NCI-H2171 treated with DMSO at 0.1 percent for 48 hours (cell line): ENCODE results near the gene CLCN3.
"Not testable (repeated sequence)": the region's sequence is repeated elsewhere in the genome, so short reads cannot be mapped to it uniquely, and the experiment has no call there.

Experiments
- DNase-seq: peaks from one replicate; lab custom pipeline; 2025; lab: John Stamatoyannopoulos, UW

The CLCN3 gene

DNA sequence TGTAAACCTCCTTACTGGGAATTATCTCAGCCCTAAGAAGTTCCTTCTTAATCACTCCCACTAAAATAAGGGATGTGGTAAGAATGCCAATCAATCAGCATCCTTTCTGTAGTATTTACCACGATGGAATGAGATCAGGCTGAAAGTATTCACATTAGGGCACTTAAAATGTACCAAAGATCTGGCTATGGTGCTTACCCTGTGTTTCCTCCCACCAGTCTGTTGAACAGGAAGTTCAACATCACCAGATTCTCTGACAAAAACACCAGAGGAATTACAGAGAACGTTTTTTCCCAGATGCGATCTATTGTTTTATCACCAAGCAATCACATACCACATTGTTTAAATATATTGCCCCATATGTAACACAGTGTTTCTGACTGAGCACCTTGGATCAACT, 2.1 kb upstream of the CLCN3 start:
- DNase-seq, result no peak

DNA sequence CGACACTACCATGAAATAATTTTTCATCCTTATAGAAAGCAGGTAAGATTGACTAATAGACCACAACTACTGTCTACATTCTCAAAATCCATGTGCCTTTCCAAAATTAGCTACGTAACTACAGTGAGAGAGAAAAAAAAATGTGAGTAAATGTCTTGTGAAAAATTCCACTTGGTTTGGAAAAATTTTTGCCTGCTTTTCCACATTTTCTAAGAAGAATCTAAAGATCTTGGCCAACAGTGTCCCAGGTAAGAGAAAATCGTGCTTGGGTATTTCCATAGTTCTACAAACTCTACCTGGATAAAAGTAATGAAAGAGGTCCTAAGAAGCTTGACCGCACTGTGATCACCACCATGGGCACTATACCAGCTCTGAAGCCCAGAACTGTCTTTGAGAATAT, 1.4 kb upstream of the CLCN3 start:
- DNase-seq, result no peak

DNA sequence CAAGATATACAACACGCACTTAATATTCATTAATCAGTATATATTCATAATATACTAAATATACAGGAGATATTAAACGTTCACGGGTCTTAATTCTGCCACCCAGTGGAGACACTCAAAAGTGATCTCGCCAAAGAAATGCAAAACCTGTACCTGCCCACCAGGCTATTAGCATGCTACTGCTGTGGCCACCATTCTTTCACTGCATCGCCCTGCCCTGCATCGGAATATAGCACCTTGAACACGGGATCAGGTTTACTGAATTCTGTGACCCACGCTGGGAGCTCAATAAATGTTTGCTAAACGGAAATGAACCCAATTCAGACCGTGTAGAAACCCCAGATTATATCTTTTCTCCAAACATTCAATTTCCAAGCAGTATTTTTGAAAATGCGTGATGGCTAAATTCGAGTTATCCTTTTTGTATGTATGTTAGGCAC, 840 bp upstream of the CLCN3 start:
- peak; percentile 38 for DNase-seq

DNA sequence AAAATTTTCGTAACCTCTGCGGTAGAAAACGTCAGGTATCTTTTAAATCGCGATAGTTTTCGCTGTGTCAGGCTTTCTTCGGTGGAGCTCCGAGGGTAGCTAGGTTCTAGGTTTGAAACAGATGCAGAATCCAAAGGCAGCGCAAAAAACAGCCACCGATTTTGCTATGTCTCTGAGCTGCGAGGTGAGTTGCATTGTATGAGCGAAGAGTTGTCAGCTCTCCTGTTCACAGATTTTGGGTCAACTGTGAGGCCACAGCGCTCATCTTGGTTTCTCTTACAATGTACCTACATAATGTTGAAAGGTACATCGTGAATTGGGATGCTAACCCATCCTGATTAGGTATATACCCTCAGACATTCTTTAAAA, 486 bp downstream of the CLCN3 start:
- no peak for DNase-seq

DNA sequence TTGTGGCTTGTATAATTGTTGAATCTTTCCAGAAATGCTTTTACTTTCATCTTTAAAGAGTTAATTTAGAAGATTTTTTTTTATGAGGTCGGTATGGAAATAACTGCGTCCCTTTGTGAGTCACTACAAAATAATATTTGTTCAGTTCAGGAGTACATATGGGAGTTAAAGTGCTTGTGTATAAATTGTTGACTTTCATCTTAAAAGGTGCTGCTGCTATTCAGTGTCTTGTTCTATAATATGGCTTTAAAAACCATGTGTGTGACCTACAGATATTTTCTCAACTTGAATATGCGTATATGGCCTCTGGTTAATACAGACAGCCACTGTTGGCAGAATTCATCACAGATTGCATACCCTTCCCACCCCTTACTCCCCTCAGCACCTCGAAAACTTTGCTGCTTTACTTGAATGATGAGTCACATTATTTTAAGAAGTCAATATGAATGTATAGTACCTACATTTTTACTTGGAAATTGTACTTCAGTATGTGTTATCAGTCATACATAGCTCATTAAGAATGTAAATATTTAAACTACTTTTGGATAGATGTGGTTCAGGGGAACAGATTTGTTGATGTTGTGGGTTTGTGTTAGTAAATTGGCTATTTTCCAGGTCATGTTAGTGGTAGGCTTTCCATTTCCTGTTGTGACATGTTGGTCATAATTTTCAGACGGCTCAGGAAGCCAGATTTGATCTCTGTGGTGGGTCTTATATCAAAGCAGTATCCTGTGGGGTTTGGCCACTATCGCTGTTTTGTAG, 1.5 kb downstream of the CLCN3 start:
- peak; percentile 21 for DNase-seq

DNA sequence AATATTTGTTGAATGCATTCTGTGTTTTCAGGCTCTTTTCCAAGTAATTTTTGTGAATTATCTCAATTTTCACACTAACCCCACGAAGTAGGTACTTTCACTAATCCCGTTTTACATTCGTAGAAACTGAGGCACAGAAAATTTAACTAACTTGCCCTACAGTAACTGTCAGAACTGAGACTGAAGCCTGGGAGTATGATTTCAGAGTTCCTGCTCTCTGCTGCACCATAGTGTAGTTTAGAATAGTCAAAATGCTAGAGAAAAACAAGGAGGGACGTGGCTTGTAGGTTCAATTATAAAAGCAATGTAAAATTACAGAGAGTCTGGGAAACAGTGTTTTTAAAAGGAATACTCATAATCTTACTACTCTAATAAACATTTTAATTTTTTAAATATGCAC, 2.2 kb downstream of the CLCN3 start:
- no peak for DNase-seq

DNA sequence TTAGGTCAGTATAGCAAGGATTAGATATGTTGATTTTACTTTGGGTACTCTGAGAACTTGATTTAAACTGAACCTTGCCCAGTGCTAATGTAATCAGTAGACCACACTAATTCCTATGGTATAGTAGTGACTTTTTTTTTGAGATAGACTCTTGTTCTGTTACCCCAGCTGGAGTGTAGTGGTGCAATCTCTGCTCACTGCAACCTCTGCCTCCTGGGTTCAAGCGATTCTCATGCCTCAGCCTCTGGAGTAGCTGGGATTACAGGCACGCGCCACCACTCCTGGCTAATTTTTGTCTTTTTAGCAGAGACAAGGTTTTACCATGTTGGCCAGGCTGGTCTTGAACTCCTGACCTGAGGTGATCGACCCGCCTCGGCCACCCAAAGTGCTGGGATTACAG, 3.6 kb downstream of the CLCN3 start:
- not testable (repeated sequence) for DNase-seq

DNA sequence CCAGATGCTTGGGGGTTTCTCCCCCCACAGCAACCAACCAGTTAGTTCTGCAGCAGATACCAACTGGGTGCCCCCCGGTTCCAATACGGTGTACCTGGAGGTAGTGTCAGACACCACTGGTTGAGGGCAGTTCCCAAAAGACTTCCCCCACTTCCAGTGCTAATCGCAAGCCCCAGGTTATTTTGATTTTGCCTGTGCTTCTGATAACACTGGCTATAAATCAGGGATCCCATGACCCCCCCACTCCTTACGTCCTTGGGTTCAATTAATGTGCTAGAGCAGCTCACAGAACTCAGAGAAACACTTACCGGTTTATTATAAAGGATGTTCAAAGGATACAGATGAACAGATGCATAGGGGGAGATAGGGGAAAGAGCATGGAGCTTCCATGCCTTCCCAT, 5.5 kb downstream of the CLCN3 start:
- no peak for DNase-seq

DNA sequence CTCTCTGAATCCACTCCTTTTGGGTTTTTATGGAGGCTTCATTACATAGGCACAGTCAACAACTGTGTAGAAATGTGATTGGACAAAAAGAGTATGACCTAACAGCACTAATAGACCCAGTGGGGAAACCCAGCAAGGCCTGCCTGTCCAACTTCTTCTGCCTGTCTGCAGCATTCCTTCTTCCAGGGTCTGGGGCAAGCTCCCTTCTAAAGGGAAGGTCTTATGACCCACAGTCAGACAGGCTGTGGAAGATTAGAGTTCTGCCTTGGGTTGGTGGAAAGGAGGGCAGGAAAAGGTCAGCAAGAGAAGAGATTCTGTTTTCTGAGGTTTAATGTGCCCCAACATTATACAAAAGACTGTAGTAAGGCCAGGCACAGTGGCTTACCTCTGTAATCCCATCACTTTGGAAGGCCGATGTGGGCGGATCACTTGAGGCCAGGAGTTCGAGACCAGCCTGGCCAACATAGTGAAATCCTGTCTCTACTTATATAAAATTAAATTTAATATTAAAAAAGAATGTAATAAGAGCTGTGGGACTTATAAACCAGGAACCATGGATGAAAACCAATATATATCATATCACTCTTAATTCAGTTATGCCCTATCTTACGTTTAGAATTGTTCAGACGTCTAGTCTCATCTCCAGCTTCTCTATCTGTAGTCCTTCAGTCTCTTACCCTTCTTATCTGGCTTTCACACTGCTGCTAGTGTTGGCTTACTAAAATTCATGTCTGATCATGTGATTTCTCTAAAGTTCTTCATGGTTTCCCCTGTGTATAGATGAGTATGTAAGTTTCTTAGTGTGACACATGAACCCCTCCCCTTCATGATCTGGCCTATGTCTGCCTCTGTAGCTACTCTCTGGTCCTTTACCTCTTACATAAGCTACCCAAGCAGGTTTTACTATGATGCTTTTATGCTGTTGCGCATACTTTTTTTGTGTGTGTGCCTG, 6.2 kb downstream of the CLCN3 start:
- DNase-seq, result no peak

DNA sequence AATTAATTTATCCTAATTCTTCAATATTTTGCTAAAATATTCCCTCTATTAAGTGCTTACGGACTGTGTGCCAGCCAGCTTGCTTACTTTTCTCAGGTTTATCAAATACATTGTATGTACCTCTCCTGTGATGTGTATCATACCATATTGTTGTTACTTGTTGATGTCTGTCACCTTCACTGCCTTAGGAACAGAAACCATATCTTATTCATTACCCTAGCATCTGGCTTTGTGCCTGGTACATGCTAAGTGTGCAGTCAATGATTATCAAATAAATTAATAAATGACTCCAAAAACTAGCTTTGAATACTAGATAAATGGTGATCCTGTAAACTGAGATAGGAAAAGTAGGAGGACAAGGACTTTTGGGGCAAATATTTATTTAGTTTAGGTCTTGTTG, 6.9 kb downstream of the CLCN3 start:
- DNase-seq, result no peak

DNA sequence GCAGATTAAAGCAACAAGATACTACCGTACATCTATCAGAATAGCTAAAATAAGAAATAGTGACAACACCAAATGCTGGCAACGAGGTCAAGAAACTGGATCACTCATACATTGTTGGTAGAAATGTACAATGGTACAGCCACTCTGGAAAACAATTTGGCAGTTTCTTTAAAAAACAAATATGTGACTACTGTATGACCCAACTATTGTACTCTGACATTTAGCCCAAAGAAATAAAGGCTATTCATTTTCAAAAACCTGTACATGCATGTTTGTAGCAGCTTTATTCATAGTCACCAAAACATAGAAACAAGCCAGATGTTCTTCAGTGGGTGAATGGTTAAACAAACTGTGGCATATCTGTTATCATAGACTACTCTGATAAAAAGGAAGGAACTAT, 8.2 kb downstream of the CLCN3 start:
- no peak for DNase-seq

DNA sequence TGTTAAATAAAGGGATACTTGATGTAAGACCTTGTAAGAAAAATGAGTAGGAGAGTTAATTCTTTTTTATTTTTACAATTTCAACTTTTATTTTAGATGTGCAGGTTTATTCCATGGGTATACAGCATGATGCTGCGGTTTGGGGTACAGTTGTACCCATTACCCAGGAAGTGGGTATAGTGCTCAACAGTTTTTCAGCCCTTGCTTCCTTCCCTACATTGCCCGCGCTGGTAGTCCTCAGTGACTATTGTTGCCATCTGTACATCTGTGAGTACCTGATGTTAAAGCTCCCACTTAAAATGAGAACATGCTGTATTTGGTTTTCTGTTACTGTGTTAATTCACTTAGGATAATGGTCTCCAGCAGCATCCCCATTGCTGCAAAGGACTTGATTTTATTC, 9.7 kb downstream of the CLCN3 start:
- no peak for DNase-seq

DNA sequence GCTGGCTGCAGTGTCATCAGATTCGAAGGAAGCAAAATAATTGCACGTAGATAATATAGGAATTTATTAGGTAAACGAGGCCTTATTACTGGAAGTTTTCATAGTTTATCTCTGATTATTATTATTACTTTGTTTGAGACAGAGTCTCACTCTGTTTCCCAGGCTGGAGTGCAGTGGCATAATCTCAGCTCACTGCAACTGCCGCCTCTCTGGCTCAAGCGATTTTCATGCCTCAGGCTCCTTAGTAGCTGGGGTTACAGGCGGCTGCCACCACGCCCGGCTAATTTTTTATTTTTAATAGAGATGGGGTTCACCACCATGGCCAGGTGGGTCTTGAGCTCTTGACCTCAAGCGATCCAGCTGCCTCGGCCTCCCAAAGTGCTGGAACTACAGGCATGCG, 12.5 kb downstream of the CLCN3 start:
- DNase-seq, result no peak

DNA sequence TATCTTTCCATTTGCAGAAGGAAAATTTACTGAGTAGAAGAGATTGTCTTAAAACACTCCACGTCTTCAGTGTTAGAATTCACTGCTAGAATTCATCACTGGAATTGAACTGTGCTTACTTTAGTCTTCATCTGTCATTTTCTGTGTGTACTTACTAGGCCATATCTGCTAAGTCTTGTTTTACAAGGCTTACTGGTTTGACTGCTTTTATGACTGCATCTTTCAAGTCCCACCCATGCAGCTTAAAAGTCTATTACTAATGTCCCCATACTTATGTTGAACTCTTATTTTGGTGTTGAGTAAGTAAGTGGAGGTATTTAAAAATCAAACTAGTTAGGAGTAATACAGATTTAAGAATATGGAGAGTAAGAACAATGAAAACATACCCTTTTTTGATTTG, 14.6 kb downstream of the CLCN3 start:
- DNase-seq, result no peak

DNA sequence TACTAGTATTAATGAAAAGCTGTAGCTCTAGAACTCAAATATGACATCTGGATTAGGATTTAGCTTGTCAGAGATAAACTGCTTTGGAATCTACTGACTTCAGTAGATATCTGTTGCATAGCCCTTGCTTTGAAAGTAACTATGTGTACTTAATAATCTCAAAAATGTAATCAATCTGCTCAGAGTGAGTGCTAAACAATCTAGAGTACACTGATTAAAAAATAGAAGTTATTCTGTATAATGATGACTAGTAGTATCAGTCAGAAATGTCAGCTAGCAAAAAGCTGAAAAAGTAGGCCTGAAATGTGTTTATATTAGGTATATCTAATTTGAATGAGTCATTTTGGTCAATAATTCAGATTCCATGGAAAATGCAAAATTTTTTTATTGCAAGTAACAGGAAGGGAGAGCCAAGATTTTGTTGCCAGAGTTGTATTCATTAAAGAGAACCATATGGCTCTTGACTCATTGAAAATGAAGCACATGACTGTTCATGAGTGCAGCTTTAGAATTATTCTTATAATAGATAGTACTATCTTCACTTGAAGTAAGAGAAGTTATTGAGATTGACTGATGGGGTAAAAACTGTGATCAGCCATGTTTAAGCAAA, 20.0 kb downstream of the CLCN3 start:
- DNase-seq, result no peak

DNA sequence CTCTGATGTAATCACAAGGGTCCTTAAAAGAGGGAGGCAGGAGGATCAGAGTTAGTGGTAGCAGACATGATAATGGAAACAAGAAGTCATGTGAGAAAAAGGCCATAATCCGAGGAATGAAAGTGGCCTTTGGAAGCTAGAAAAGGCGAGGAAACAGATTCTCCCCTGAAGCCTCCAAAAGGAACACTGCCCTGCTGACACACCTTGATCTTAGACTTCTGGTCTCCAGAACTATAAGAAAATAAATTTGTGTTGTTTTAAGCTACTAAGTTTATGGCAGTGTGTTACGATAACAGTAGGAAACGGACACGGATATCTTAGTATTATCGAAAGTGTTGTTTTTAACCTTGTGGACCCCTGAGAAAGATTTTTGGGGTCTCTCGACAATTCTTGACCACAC, 24.4 kb downstream of the CLCN3 start:
- no peak for DNase-seq

DNA sequence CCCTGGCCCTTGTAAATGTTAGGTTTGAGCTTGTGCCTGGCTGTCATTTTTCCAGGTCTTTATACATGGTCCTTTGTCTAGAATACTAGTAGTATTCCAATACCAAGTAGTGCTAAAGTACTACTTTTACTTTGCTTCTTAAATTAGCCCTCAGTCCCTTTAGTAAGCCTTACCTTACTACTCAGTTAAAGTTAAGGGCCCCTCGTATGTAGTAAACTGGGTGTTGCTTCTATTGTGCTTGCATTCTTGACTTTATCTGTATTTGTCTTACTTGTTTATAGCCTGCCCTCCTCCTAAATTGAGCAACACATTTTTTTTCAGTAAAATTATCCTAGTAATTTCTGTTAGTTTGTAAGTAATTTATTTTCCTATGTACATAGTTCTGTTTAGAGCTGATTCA, 25.2 kb downstream of the CLCN3 start:
- no peak for DNase-seq

DNA sequence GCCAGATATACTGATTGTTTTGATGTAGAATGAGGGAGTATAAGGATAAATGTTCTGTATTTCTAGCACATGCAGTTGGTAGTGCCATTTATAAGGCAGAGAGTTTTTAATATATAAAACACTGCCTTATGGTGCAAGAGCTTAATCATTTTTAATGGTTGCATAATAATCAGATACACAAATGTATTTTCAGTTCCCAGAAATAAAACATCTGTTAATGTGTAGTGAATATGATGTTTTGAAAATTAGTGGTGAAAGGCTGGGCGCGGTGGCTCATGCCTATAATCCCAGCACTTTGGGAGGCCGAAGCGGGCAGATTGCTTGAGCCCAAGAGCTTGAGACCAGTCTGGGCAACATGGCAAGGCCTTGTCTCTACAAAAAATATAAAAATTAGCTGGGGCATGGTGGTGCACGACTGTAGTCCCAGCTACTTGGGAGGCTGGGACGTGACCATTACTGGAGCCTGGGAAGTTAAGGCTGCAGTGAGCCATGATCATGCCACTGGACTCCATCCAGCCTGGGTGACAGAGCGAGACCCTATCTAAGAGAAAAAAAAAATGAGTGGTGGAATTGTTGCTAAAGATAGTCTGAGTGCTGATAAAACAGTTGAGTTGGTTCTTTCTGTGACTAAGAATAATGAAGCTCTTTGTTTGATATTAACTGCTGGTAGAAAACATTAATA, 29.3 kb downstream of the CLCN3 start:
- DNase-seq, result no peak

DNA sequence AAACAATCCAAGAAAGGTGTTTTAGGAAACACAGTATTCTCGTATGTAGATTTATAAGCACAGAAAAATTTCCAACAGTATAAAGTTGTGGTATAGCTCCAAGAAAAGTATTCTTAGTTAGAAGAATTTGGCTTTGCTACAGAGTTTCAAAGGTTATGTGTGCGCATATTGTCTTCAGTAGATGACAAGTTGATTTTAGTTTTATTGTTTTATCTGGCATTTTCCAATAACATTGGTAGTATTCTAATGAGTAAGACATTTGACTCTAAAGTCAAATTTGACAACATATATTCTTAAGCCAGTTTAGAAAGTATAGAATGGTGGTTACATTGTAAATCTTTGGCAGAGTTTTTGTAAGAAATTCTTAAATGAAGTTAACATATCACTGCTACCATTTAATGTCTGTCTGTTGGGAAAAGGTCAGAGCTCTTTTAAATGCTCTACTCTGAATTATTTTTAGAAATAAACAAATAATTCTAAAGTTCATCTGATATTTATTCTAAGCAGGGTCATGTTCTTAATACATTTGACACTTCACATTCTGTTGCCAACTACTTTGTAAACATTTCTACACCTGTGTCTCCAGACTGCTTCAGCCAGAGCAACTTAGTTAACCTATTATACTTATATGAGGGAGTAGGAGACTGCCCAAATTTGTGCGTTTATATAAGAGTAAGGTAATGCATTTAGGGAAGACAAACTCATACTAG, 30.0 kb downstream of the CLCN3 start:
- no peak for DNase-seq

DNA sequence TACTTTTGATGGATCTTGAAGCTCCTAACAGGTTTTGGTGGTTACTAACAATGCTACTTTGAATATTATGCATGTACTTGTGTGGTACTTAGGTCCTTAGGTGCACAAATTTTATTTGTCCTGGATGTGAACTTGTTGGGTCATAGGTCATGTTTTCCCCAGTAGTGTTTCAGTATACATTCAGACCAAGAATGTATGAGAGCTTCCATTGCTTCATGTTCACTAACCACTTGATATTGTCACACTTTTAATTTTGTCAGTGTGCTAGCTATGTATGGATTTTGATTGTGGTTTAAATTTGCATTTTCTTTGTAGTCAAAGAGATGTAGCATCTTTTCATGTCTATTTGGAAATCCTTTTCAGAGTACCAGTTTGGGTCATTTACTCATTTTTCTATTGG, 32.2 kb downstream of the CLCN3 start:
- DNase-seq, result no peak

DNA sequence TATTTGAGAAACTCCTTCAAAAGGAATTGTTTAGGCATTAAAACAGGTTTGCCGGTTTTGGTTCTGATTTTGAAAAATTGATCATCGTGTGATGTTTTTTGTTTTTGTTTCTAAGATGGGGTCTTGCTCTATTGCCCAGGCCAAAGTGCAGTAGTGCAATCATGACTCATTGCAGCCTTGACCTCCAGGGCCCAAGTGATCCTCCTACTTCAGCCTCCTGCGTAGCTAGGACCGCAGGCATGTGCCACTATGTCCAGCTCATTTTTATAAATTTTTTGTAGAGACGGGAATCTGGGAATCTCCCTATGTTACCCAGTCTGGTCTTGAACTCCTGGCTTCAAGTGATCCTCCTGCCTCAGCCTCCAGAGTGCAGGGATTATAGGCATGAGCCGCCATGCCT, 35.0 kb downstream of the CLCN3 start:
- no peak for DNase-seq
